ENCODE measurements around the gene DIP2A. TPM values are rescaled to one million over a fixed set of nuclear protein-coding genes. Genes with fewer than 3 reads are reported as not detected.
A peak's percentile ranks its signal among the peaks of the same experiment; 100 is the strongest.

Gene DIP2A
- total RNA-seq, 2 experiments from 2014 or later: 61.2 to 66.1 TPM

DNA sequence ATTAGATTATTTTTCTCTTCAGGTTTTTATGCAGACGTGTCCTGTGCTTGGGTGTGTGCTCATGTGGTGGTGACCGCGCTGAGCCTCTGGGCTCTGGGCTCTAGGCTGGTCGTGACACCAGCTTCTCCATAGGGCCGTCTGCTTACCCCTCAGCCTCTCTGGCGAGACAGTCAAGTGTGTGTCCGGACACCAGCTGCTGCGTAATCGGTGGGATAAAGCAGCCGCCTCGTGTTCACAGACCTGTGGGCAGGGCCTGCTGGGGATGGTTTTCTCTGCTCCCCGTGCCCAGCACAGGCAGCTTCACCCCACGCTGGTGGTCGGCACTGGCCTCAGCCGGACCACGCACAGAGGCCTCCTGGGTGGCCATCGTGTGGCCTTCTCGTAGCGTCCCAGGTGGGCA is 33.6 kb upstream of the DIP2A start:
- TF ChIP-seq CTCF (IDR thresholded peaks at IDR 0.05): no peak
- Mint-ChIP-seq H3K4me3 (peak overlapping the region; percentile 58), H3K9me3 (no peaks in the 10 kb centered on the region), H3K27ac (peak overlapping the region; percentile 94), H3K27me3 (no peaks in the 10 kb centered on the region), H3K4me1 (ENCODE audit: low read depth) (peaks cover 25% of the 10 kb centered on the region), H3K36me3 (ENCODE audit: low read depth) (peaks cover 21% of the 10 kb centered on the region)
- H3K27ac ChIP-seq (ENCODE audit: low read depth in 1 of 2, low read length in 2 of 2): peak overlapping the region; percentile 61 to 79
- H3K4me3 ChIP-seq (ENCODE audit: low read length): peak overlapping the region; percentile 16
- H3K9me3 ChIP-seq (ENCODE audit: control insufficient read depth in 1 of 2, insufficient read depth in 1 of 2, low read length in 2 of 2): no peaks in the 10 kb centered on the region
- intact Hi-C loops (cut with DNase I, micrococcal nuclease): no loop called here
- peak in 1 of 14 experiments; percentile 16 for DNase-seq
- ChIA-PET POLR2A (interaction anchor here (1.4 kb wide), 1 partner anchor 212 kb away, joined by 4 read pairs; no protein-coding TSS in a partner anchor), CTCF (no interaction called here)
- no peak for ATAC-seq (ENCODE audit: poor library complexity)
- peaks cover 42% of the 10 kb centered on the region for H3K36me3 ChIP-seq (ENCODE audit: insufficient read depth, low read length)
- H3K27me3 ChIP-seq (ENCODE audit: control insufficient read depth in 1 of 2, insufficient read depth in 2 of 2, low read length in 2 of 2): no peaks in the 10 kb centered on the region
- H3K4me1 ChIP-seq (ENCODE audit: insufficient read depth, low read length): peaks cover 43% of the 10 kb centered on the region

- peaks cover 17% of the 10 kb centered on the region for H3K36me3 Mint-ChIP-seq (ENCODE audit: low read depth)
- peaks cover 43% of the 10 kb centered on the region for H3K4me1 ChIP-seq (ENCODE audit: insufficient read depth, low read length)
- no peaks in the 10 kb centered on the region for H3K27me3 Mint-ChIP-seq
- peak overlapping the region; percentile 60 for H3K4me3 Mint-ChIP-seq
- ATAC-seq (ENCODE audit: poor library complexity) (peak; percentile 76), DNase-seq (peak in 13 of 14 experiments; percentile 8 to 88 (median 37))
- no peaks in the 10 kb centered on the region for H3K27me3 ChIP-seq (ENCODE audit: control insufficient read depth in 1 of 2, insufficient read depth in 2 of 2, low read length in 2 of 2)
- H3K27ac ChIP-seq (ENCODE audit: low read depth in 1 of 2, low read length in 2 of 2): peak overlapping the region; percentile 61 to 79
- no peaks in the 10 kb centered on the region for H3K9me3 Mint-ChIP-seq
- H3K4me1 Mint-ChIP-seq (ENCODE audit: low read depth): peaks cover 25% of the 10 kb centered on the region
- H3K27ac Mint-ChIP-seq: peak overlapping the region; percentile 94
- no peak for TF ChIP-seq CTCF (IDR thresholded peaks at IDR 0.05)
- intact Hi-C loops (cut with DNase I, micrococcal nuclease): no loop called here
- POLR2A ChIA-PET: interaction anchor here (1.4 kb wide), 1 partner anchor 211 kb away, joined by 4 read pairs; no protein-coding TSS in a partner anchor
- H3K9me3 ChIP-seq (ENCODE audit: control insufficient read depth in 1 of 2, insufficient read depth in 1 of 2, low read length in 2 of 2): no peaks in the 10 kb centered on the region
- CTCF ChIA-PET: interaction anchor here (0.6 kb wide), 1 partner anchor 12 kb away, joined by 4 read pairs; no protein-coding TSS in a partner anchor
- peaks cover 45% of the 10 kb centered on the region for H3K36me3 ChIP-seq (ENCODE audit: insufficient read depth, low read length)
- peak overlapping the region; percentile 16 for H3K4me3 ChIP-seq (ENCODE audit: low read length)
Observed at GRCh38 chr21:46425571-46425970, 33.1 kb upstream of the DIP2A start.

GRCh38 chr21:46426313-46427046 is 32.2 kb upstream of the DIP2A start:
- H3K27ac ChIP-seq (ENCODE audit: low read depth in 1 of 2, low read length in 2 of 2): peak overlapping the region in 1 of 2 donors; percentile 12

More at GRCh38 chr21:46426313-46427046, 32.2 kb upstream of the DIP2A start:
- intact Hi-C loops (cut with DNase I, micrococcal nuclease): no loop called here
- no peak overlapping the region for H3K4me3 Mint-ChIP-seq
- ChIA-PET POLR2A (interaction anchor here (1.4 kb wide), 1 partner anchor 210 kb away, joined by 4 read pairs; no protein-coding TSS in a partner anchor), CTCF (no interaction called here)
- no peak overlapping the region for H3K27ac Mint-ChIP-seq
- peaks cover 25% of the 10 kb centered on the region for H3K4me1 Mint-ChIP-seq (ENCODE audit: low read depth)
- H3K27me3 Mint-ChIP-seq: no peaks in the 10 kb centered on the region
- Histone ChIP-seq H3K36me3 (ENCODE audit: insufficient read depth, low read length) (peaks cover 47% of the 10 kb centered on the region), H3K4me3 (ENCODE audit: low read length) (no peak overlapping the region), H3K4me1 (ENCODE audit: insufficient read depth, low read length) (peaks cover 43% of the 10 kb centered on the region), H3K27me3 (ENCODE audit: control insufficient read depth in 1 of 2, insufficient read depth in 2 of 2, low read length in 2 of 2) (no peaks in the 10 kb centered on the region), H3K9me3 (ENCODE audit: control insufficient read depth in 1 of 2, insufficient read depth in 1 of 2, low read length in 2 of 2) (no peaks in the 10 kb centered on the region)
- DNase-seq: no peak
- no peaks in the 10 kb centered on the region for H3K9me3 Mint-ChIP-seq
- ATAC-seq (ENCODE audit: poor library complexity): no peak
- H3K36me3 Mint-ChIP-seq (ENCODE audit: low read depth): peaks cover 23% of the 10 kb centered on the region
- no peak for TF ChIP-seq CTCF (IDR thresholded peaks at IDR 0.05)
